Activated CD8-positive, alpha-beta memory T cell treated with anti-CD3 and anti-CD28 coated beads, Interleukin-2, amount 50 U/mL, for 4 hours (primary cell): ENCODE measurements around the gene ZBTB44.
"Not testable (repeated sequence)": the region's sequence is repeated elsewhere in the genome, so short reads cannot be mapped to it uniquely, and the experiment has no call there.

Experiments used
- DNase-seq: peaks from one replicate; pipeline ENCODE4 v3.0.0-alpha.2; 2020

ZBTB44 gene

GRCh38 chr11:130310622-130311021 lies 4.1 kb downstream of the ZBTB44 start:
- DNase-seq: no peak

GRCh38 chr11:130308886-130309285 lies 5.8 kb downstream of the ZBTB44 start:
- no peak for DNase-seq

- DNase-seq: no peak
Measured at GRCh38 chr11:130308059-130308458, 6.7 kb downstream of the ZBTB44 start.

GRCh38 chr11:130304651-130305050 lies 10.1 kb downstream of the ZBTB44 start:
- DNase-seq: no peak

GRCh38 chr11:130301002-130301401 lies 13.7 kb downstream of the ZBTB44 start:
- no peak for DNase-seq

GRCh38 chr11:130300567-130300966 lies 14.2 kb downstream of the ZBTB44 start:
- DNase-seq: no peak

GRCh38 chr11:130299978-130300377 lies 14.7 kb downstream of the ZBTB44 start:
- no peak for DNase-seq

GRCh38 chr11:130295657-130296056 lies 19.1 kb downstream of the ZBTB44 start:
- no peak for DNase-seq

- DNase-seq: no peak
Measured at GRCh38 chr11:130282111-130282510, 32.6 kb downstream of the ZBTB44 start.

- not testable (repeated sequence) for DNase-seq
Measured at GRCh38 chr11:130281341-130281740, 33.4 kb downstream of the ZBTB44 start.

GRCh38 chr11:130279989-130280388 lies 34.7 kb downstream of the ZBTB44 start:
- DNase-seq: no peak

GRCh38 chr11:130278745-130279144 lies 36.0 kb downstream of the ZBTB44 start:
- DNase-seq: no peak

GRCh38 chr11:130278151-130278550 lies 36.6 kb downstream of the ZBTB44 start:
- DNase-seq: no peak

- DNase-seq: no peak
Measured at GRCh38 chr11:130272336-130272735, 42.4 kb downstream of the ZBTB44 start.

- DNase-seq: no peak
Measured at GRCh38 chr11:130269326-130269943, 45.3 kb downstream of the ZBTB44 start.

GRCh38 chr11:130263351-130263750 lies 51.4 kb downstream of the ZBTB44 start:
- no peak for DNase-seq

- DNase-seq: no peak
Measured at GRCh38 chr11:130262424-130262823, 52.3 kb downstream of the ZBTB44 start.

- no peak for DNase-seq
Measured at GRCh38 chr11:130261571-130261970, 53.1 kb downstream of the ZBTB44 start.

GRCh38 chr11:130260742-130261141 lies 54.0 kb downstream of the ZBTB44 start:
- no peak for DNase-seq

- DNase-seq: no peak
Measured at GRCh38 chr11:130260080-130260627, 54.6 kb downstream of the ZBTB44 start.

GRCh38 chr11:130251763-130252162 lies 63.0 kb downstream of the ZBTB44 start:
- not testable (repeated sequence) for DNase-seq

GRCh38 chr11:130249929-130250328 lies 64.8 kb downstream of the ZBTB44 start:
- not testable (repeated sequence) for DNase-seq

GRCh38 chr11:130249371-130249770 lies 65.3 kb downstream of the ZBTB44 start:
- no peak for DNase-seq

- DNase-seq: no peak
Measured at GRCh38 chr11:130247319-130247718, 67.4 kb downstream of the ZBTB44 start.

- DNase-seq: no peak
Measured at GRCh38 chr11:130246738-130247137, 68.0 kb downstream of the ZBTB44 start.
